ENCODE data around the gene XKR8.

XKR8 gene

GRCh38 chr1:27938488-27938887, 21.3 kb upstream of the XKR8 start:
- no peak overlapping the region for H3K4me3 ChIP-seq (replicated peaks; ENCODE audit: low read depth, low read length)
- TF ChIP-seq, protein P1, sequence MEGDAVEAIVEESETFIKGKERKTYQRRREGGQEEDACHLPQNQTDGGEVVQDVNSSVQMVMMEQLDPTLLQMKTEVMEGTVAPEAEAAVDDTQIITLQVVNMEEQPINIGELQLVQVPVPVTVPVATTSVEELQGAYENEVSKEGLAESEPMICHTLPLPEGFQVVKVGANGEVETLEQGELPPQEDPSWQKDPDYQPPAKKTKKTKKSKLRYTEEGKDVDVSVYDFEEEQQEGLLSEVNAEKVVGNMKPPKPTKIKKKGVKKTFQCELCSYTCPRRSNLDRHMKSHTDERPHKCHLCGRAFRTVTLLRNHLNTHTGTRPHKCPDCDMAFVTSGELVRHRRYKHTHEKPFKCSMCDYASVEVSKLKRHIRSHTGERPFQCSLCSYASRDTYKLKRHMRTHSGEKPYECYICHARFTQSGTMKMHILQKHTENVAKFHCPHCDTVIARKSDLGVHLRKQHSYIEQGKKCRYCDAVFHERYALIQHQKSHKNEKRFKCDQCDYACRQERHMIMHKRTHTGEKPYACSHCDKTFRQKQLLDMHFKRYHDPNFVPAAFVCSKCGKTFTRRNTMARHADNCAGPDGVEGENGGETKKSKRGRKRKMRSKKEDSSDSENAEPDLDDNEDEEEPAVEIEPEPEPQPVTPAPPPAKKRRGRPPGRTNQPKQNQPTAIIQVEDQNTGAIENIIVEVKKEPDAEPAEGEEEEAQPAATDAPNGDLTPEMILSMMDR (IDR thresholded peaks at IDR 0.05; ENCODE audit: insufficient read depth, low read length, poor library complexity, severe bottlenecking), result no peak
- H3K36me3 ChIP-seq (ENCODE audit: control insufficient read depth, insufficient read depth, low read length), result no peaks in the 10 kb centered on the region
- no peak for DNase-seq (ENCODE audit: extremely low read depth, insufficient read length)
- no peaks in the 10 kb centered on the region for H3K27me3 ChIP-seq (replicated peaks; ENCODE audit: control insufficient read depth, insufficient read depth, low read length)

DNA sequence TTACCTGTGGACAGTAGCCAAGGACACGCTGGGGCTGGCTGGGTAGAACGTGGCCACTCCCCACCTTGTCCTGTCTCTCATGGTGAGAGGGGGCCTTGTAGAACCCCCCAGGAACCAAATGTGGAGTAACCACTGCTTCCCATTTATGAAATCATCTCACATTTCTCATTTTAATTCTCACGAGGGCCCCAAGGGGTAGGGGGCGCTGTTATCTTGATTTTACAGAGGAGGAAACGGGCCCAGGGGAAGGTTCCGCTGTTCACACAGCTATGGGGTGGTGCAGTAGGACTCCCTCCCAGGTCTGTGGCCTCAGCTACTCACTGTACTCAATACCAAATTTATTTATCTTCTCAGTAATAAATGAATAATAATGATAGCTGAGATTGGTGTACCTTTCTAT, 19.5 kb upstream of the XKR8 start:
- H3K4me3 ChIP-seq (replicated peaks; ENCODE audit: low read depth, low read length), result no peak overlapping the region
- H3K36me3 ChIP-seq (ENCODE audit: control insufficient read depth, insufficient read depth, low read length), result no peaks in the 10 kb centered on the region
- H3K27me3 ChIP-seq (replicated peaks; ENCODE audit: control insufficient read depth, insufficient read depth, low read length), result no peaks in the 10 kb centered on the region
- peak; percentile 29 for DNase-seq (ENCODE audit: extremely low read depth, insufficient read length)
- TF ChIP-seq, protein P1 (IDR thresholded peaks at IDR 0.05; ENCODE audit: insufficient read depth, low read length, poor library complexity, severe bottlenecking), result peak; percentile 52

DNA sequence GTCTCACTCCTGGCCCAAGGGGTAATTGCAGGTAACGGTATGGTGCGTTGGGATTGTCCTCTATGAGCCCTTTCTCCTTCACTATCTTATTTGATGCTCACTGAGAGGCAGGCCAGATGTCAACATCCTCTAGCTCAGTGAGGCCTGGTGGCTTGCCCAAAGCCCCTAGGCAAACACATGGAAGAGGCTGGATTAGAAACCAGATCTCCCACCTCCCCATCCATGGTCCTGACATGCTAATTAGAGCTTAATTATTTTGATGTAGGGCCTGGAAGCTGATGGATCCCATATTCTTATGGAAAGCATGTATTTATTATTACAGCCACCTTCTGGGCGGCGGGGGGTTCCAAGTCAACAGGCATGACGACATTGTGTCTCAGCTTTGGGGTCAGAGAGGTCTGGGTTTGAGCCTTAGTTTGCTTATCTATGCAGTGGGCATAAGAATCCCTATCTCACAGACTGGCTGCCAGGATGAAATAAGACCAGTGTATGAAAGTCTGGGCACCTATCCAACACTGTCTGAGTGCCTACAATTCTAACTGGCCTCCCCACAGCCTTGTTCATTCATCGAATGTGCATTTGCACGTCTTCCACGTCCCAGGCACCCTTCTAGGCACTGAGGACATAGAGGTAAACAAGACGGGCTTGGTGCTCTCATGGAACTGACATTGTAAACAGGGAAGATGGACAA, 18.8 kb upstream of the XKR8 start:
- Histone ChIP-seq H3K36me3 (ENCODE audit: control insufficient read depth, insufficient read depth, low read length) (no peaks in the 10 kb centered on the region), H3K4me3 (replicated peaks; ENCODE audit: low read depth, low read length) (no peak overlapping the region), H3K27me3 (replicated peaks; ENCODE audit: control insufficient read depth, insufficient read depth, low read length) (no peaks in the 10 kb centered on the region)
- TF ChIP-seq, protein P1 (IDR thresholded peaks at IDR 0.05; ENCODE audit: insufficient read depth, low read length, poor library complexity, severe bottlenecking), result no peak
- DNase-seq (ENCODE audit: extremely low read depth, insufficient read length), result no peak

DNA sequence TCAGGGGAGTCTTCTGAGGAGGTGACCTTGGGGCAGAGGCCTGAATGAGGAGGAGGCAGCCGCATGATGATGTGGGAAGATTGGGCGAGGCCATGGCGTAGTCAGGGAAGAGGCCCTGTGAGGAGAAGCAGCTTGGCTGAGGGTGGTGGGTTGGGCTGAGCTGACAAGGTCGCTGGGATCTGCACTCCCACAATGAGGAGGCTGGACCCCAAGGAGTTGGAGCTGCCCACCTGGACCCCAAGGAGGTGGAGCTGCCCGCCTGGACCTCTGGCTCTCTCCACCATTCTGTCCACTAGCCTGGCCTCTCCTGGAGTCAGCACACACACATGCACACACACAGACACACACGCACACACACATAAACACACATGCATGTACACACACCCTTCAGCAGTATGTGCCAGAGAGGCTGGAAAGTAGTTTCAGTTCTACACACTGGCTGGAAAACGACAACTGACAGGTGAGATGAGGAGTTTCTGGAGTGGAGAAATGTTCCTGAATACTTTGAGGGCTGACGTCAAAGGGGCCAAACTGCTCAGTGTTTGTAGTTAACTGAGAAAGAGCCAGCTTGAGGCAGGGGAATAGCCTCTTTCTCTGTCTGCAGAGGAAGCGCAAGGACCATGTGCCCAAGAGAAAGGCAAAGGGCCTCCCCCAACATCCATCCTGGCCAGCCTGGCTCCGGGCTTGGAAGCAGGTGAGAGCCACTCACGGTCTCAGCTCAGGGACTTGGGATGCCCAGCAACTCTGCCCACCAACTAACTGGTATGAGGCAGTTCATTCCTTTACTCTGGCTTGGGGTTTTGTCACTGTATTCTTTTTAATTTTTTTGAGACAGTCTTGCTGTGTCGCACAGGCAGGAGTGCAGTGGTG, 17.9 kb upstream of the XKR8 start:
- Histone ChIP-seq H3K27me3 (replicated peaks; ENCODE audit: control insufficient read depth, insufficient read depth, low read length) (no peaks in the 10 kb centered on the region), H3K36me3 (ENCODE audit: control insufficient read depth, insufficient read depth, low read length) (no peaks in the 10 kb centered on the region), H3K4me3 (replicated peaks; ENCODE audit: low read depth, low read length) (no peak overlapping the region)
- TF ChIP-seq, protein P1 (IDR thresholded peaks at IDR 0.05; ENCODE audit: insufficient read depth, low read length, poor library complexity, severe bottlenecking), result no peak
- DNase-seq (ENCODE audit: extremely low read depth, insufficient read length), result no peak

- Histone ChIP-seq H3K27me3 (replicated peaks; ENCODE audit: control insufficient read depth, insufficient read depth, low read length) (no peaks in the 10 kb centered on the region), H3K36me3 (ENCODE audit: control insufficient read depth, insufficient read depth, low read length) (no peaks in the 10 kb centered on the region), H3K4me3 (replicated peaks; ENCODE audit: low read depth, low read length) (no peak overlapping the region)
- DNase-seq (ENCODE audit: extremely low read depth, insufficient read length), result no peak
- TF ChIP-seq, protein P1 (IDR thresholded peaks at IDR 0.05; ENCODE audit: insufficient read depth, low read length, poor library complexity, severe bottlenecking), result no peak
Observed at GRCh38 chr1:27945020-27945419, 14.8 kb upstream of the XKR8 start.

All from GM06990 (cell line).